ENCODE data around the gene AAK1.

The AAK1 gene

GRCh38 chr2:69535817-69536241 is 107.7 kb downstream of the AAK1 start:
- no peak overlapping the region for H3K4me3 ChIP-seq (ENCODE audit: low read length)
- no peak for TF ChIP-seq CTCF (conservative IDR thresholded peaks at IDR 0.05; ENCODE audit: low read length)
- no peak for DNase-seq (ENCODE audit: low read depth)

GRCh38 chr2:69531186-69531585 is 112.4 kb downstream of the AAK1 start:
- no peak for TF ChIP-seq CTCF (conservative IDR thresholded peaks at IDR 0.05; ENCODE audit: low read length)
- DNase-seq (ENCODE audit: low read depth) = no peak
- no peak overlapping the region for H3K4me3 ChIP-seq (ENCODE audit: low read length)

GRCh38 chr2:69529480-69529879 is 114.1 kb downstream of the AAK1 start:
- no peak overlapping the region for H3K4me3 ChIP-seq (ENCODE audit: low read length)
- TF ChIP-seq CTCF (conservative IDR thresholded peaks at IDR 0.05; ENCODE audit: low read length) = no peak
- DNase-seq (ENCODE audit: low read depth) = no peak

- no peak for DNase-seq (ENCODE audit: low read depth)
- H3K4me3 ChIP-seq (ENCODE audit: low read length) = no peak overlapping the region
- TF ChIP-seq CTCF (conservative IDR thresholded peaks at IDR 0.05; ENCODE audit: low read length) = no peak
Measured at GRCh38 chr2:69525261-69525660, 118.3 kb downstream of the AAK1 start.

GRCh38 chr2:69524799-69525198 is 118.7 kb downstream of the AAK1 start:
- DNase-seq (ENCODE audit: low read depth) = no peak
- TF ChIP-seq CTCF (conservative IDR thresholded peaks at IDR 0.05; ENCODE audit: low read length) = no peak
- H3K4me3 ChIP-seq (ENCODE audit: low read length) = no peak overlapping the region

GRCh38 chr2:69521747-69522146 is 121.8 kb downstream of the AAK1 start:
- DNase-seq (ENCODE audit: low read depth) = no peak
- no peak overlapping the region for H3K4me3 ChIP-seq (ENCODE audit: low read length)
- no peak for TF ChIP-seq CTCF (conservative IDR thresholded peaks at IDR 0.05; ENCODE audit: low read length)

- no peak overlapping the region for H3K4me3 ChIP-seq (ENCODE audit: low read length)
- DNase-seq (ENCODE audit: low read depth) = no peak
- no peak for TF ChIP-seq CTCF (conservative IDR thresholded peaks at IDR 0.05; ENCODE audit: low read length)
Measured at GRCh38 chr2:69518841-69519240, 124.7 kb downstream of the AAK1 start.
